Hepatocyte (in vitro differentiated cells): ENCODE measurements around the gene MCF2. TPM values are rescaled to one million over a fixed set of nuclear protein-coding genes. Genes with fewer than 3 reads are reported as not detected.

ENCODE experiments used
- DNase-seq: peaks from one replicate; pipeline ENCODE4 v3.0.0-alpha.2; 2016; ENCODE audit warnings: low spot score
- H2AFZ ChIP-seq: fragments of 200-600 bp; sonication (generic); 2 replicates; pipeline ENCODE4 v1.6.0; 2016; ENCODE audit warnings: antibody characterized with exemption, mild to moderate bottlenecking
- H3K27ac ChIP-seq: fragments of 200-600 bp; sonication (generic); 2 replicates; pipeline ENCODE4 v1.5.1; 2016; ENCODE audit warnings: mild to moderate bottlenecking
- H3K27me3 ChIP-seq: fragments of 200-600 bp; sonication (generic); 2 replicates; pipeline ENCODE4 v1.6.1; 2016
- H3K36me3 ChIP-seq: fragments of 200-600 bp; sonication (generic); replicated peaks from 2 replicates; pipeline ENCODE4 v1.5.1; 2016; ENCODE audit warnings: low read depth; ENCODE audit not compliant: insufficient read depth
- H3K4me1 ChIP-seq: fragments of 200-600 bp; sonication (generic); 2 replicates; pipeline ENCODE4 v1.5.1; 2016; ENCODE audit warnings: mild to moderate bottlenecking, moderate library complexity; ENCODE audit not compliant: insufficient read depth
- H3K4me2 ChIP-seq: fragments of 200-600 bp; sonication (generic); 2 replicates; pipeline ENCODE4 v1.6.0; 2016
- H3K4me3 ChIP-seq: fragments of 200-600 bp; sonication (generic); 2 replicates; pipeline ENCODE4 v1.5.1; 2016; ENCODE audit warnings: mild to moderate bottlenecking
- H3K79me2 ChIP-seq: fragments of 200-600 bp; sonication (generic); 2 replicates; pipeline ENCODE4 v1.6.0; 2017; ENCODE audit warnings: mild to moderate bottlenecking
- H3K9me2 ChIP-seq: fragments of 200-600 bp; sonication (generic); replicated peaks from 2 replicates; pipeline ENCODE4 v1.6.0; 2017; ENCODE audit warnings: mild to moderate bottlenecking; ENCODE audit not compliant: insufficient read depth
- H3K9me3 ChIP-seq: fragments of 200-600 bp; sonication (generic); 2 replicates; pipeline ENCODE4 v1.5.1; 2016; ENCODE audit warnings: low read depth, mild to moderate bottlenecking
- H4K20me1 ChIP-seq: fragments of 200-600 bp; sonication (generic); 2 replicates; pipeline ENCODE4 v1.6.0; 2016; ENCODE audit warnings: mild to moderate bottlenecking; ENCODE audit not compliant: insufficient read depth, poor library complexity, severe bottlenecking
- EZH2 ChIP-seq: fragments of 200-600 bp; sonication (generic); IDR thresholded peaks from 2 replicates; pipeline ENCODE4 v1.6.1; 2016; ENCODE audit warnings: antibody characterized with exemption, mild to moderate bottlenecking, borderline replicate concordance
- EZH2phosphoT487 ChIP-seq: fragments of 200-600 bp; sonication (generic); IDR thresholded peaks from one replicate; pipeline ENCODE4 v1.6.1; 2018; ENCODE audit warnings: antibody characterized with exemption, mild to moderate bottlenecking, low read depth, moderate library complexity; ENCODE audit not compliant: unreplicated experiment, severe bottlenecking
- WGBS: methylation state at CpG from one replicate; pipeline ENCODE4 v1.1.6; 2016; ENCODE audit warnings: low lambda C conversion rate; ENCODE audit errors: missing lambda C conversion rate; 5-methylcytosine and 5-hydroxymethylcytosine counted together
- polyA plus RNA-seq: library from polyadenylated mRNA; unstranded; fragments of >200 nt; fragmentation: Nextera tagmentation; extraction: Ambion mirVana; gene quantifications from 2 replicates; pipeline ENCODE4 v1.2.1, GENCODE V29; 2016
- total RNA-seq: library from RNA; depleted of rRNA; stranded (reverse); fragments of >200 nt; gene quantifications from 2 replicates; pipeline ENCODE4 v1.2.3, GENCODE V29; 2014
- TF ChIP-seq, protein P1 (sequence below): fragments of 200-600 bp; sonication (generic); IDR thresholded peaks from 2 replicates; pipeline ENCODE4 v1.5.1; 2016; ENCODE audit warnings: antibody characterized with exemption, mild to moderate bottlenecking; ENCODE audit not compliant: poor library complexity

The MCF2 gene
- total and polyA plus RNA-seq, 2 experiments from 2014 or later: 0.13 TPM; not detected in 1

DNA sequence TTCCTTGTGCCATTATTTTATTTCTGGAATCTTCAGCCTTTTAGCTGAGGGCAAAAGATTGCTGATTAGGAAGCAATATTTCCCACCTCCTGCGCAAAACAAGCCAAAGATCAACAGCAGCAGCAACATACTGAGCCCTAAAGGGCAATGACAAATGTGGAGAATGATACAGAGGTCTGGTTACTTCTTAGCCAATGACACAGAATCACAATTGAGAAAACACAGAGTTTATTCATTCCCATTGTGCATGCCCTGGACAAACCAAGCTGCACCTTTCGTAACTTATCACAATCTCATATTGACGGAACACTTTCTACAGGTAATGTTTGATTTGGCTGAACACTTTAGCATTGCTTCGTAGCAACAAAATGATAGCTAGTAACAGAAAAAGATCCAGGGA, 164.0 kb downstream of the MCF2 start:
- no peaks in the 10 kb centered on the region for H3K9me3 ChIP-seq
- H2AFZ ChIP-seq: no peak overlapping the region
- no peak overlapping the region for H3K4me2 ChIP-seq
- no peak for DNase-seq
- no peaks in the 10 kb centered on the region for H3K79me2 ChIP-seq
- no peak overlapping the region for H3K4me3 ChIP-seq
- H4K20me1 ChIP-seq: no peaks in the 10 kb centered on the region
- TF ChIP-seq EZH2phosphoT487 (no peak), EZH2 (no peak)
- TF ChIP-seq, protein P1, sequence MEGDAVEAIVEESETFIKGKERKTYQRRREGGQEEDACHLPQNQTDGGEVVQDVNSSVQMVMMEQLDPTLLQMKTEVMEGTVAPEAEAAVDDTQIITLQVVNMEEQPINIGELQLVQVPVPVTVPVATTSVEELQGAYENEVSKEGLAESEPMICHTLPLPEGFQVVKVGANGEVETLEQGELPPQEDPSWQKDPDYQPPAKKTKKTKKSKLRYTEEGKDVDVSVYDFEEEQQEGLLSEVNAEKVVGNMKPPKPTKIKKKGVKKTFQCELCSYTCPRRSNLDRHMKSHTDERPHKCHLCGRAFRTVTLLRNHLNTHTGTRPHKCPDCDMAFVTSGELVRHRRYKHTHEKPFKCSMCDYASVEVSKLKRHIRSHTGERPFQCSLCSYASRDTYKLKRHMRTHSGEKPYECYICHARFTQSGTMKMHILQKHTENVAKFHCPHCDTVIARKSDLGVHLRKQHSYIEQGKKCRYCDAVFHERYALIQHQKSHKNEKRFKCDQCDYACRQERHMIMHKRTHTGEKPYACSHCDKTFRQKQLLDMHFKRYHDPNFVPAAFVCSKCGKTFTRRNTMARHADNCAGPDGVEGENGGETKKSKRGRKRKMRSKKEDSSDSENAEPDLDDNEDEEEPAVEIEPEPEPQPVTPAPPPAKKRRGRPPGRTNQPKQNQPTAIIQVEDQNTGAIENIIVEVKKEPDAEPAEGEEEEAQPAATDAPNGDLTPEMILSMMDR: no peak
- H3K27ac ChIP-seq: no peak overlapping the region
- 72% methylated on average over 4 of the region's 4 CpGs for WGBS
- no peaks in the 10 kb centered on the region for H3K36me3 ChIP-seq
- H3K9me2 ChIP-seq: no peaks in the 10 kb centered on the region
- no peaks in the 10 kb centered on the region for H3K27me3 ChIP-seq
- H3K4me1 ChIP-seq: no peaks in the 10 kb centered on the region

DNA sequence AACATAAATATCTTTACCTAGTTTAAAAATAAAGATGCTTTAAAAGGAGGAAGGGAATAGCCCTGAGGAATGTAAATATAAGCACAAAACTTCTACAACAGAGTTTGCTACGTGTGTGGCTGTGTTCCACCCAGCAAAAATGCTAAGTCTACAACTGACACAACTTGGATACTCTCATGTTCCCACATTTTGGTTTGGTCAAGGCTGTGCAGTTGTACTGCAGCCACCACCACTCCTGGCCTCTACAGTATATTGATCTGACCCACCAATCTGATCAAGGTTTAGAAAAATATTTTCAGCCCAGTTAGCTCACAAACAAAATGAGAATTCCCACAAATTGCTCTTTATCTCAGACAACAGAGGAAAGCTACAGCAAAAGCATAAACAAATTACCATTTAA, 165.3 kb downstream of the MCF2 start:
- Histone ChIP-seq H3K9me3 (no peaks in the 10 kb centered on the region), H3K36me3 (no peaks in the 10 kb centered on the region), H3K9me2 (no peaks in the 10 kb centered on the region), H3K4me3 (no peak overlapping the region), H3K4me1 (no peaks in the 10 kb centered on the region), H4K20me1 (no peaks in the 10 kb centered on the region), H3K27ac (no peak overlapping the region), H3K27me3 (no peaks in the 10 kb centered on the region), H3K4me2 (no peak overlapping the region), H2AFZ (no peak overlapping the region), H3K79me2 (no peaks in the 10 kb centered on the region)
- no peak for DNase-seq
- WGBS: 24% methylated on average over 1 of the region's 1 CpG
- no peak for TF ChIP-seq EZH2
- no peak for TF ChIP-seq EZH2phosphoT487
- TF ChIP-seq, protein P1: no peak

DNA sequence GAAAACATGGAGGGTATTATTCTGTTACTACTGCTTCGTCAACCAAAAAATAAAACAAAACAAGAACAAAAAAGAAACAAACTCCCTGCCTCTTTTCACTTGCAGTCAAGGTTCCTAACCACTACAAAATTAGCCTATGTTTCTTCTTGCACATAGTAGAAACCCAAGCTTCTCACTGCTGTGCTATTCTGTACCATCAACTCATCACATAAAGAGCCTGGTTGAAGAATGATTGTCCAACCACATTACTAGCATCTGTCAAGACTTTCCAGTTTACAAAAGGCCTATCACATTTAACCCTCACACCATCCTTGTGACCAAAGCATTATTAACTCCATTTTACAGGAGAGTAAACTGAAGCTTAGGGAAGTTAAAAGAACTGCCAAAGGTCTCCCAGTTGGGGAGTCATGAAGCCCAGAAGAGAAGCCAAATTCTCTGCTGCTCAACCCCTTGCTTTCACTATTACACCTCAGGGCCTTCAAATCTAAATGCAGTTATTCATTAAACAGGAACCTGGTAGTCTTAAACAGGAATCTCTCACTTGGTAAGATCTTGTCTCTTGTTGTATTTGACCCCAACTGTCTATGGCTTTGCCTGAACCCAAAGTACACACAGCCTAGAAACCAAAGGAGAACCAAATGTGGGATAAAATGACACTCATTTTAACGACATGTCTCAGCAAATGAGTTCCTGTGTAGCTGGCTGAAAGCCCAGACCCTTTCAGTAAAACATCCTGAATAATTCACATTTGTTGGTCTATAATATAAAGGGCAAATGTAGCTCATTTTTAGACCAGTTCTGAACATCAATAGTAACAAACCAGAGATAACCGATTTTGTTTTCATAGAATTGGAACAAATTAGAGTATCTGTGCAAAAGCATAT, 168.8 kb downstream of the MCF2 start:
- Histone ChIP-seq H3K4me2 (no peak overlapping the region), H3K4me3 (no peak overlapping the region)
- WGBS: 56% methylated on average over 3 of the region's 3 CpGs

More for the DNA sequence above, 168.8 kb downstream of the MCF2 start:
- Histone ChIP-seq H2AFZ (no peak overlapping the region), H4K20me1 (no peaks in the 10 kb centered on the region), H3K36me3 (no peaks in the 10 kb centered on the region), H3K27me3 (no peaks in the 10 kb centered on the region), H3K4me1 (no peaks in the 10 kb centered on the region), H3K27ac (no peak overlapping the region), H3K9me3 (no peaks in the 10 kb centered on the region), H3K79me2 (no peaks in the 10 kb centered on the region), H3K9me2 (no peaks in the 10 kb centered on the region)
- no peak for DNase-seq
- TF ChIP-seq, protein P1: no peak
- no peak for TF ChIP-seq EZH2
- TF ChIP-seq EZH2phosphoT487: no peak
